ENCODE results near the gene TOMM20L.

GRCh38 chr14:58415636-58416547 is 20.2 kb downstream of the TOMM20L start:
- TF ChIP-seq CTCF (IDR thresholded peaks at IDR 0.05; ENCODE audit: insufficient read depth, low read length, poor library complexity, severe bottlenecking) = no peak
- TF ChIP-seq EZH2phosphoT487 (conservative IDR thresholded peaks at IDR 0.05; ENCODE audit: low read length) = no peak

All from SU-DHL-6 (cell line).